GM12878 (cell line): ENCODE results near the gene SFI1. TPM values are rescaled to one million over a fixed set of nuclear protein-coding genes. Genes with fewer than 3 reads are reported as not detected.

ENCODE experiments used
- BCL11A ChIP-seq: IDR thresholded peaks from 2 replicates; pipeline ENCODE4 v1.6.1; 2011; ENCODE audit warnings: low read depth, low read length
- BCL3 ChIP-seq: IDR thresholded peaks from 2 replicates; pipeline ENCODE4 v1.6.1; 2011; ENCODE audit warnings: borderline replicate concordance, low read depth, mild to moderate bottlenecking, moderate library complexity, low read length; ENCODE audit not compliant: insufficient read depth, poor library complexity, severe bottlenecking
- CBX3 ChIP-seq: fragments of 200-600 bp; sonication (generic); IDR thresholded peaks from 2 replicates; pipeline ENCODE4 v1.6.1; 2016; ENCODE audit warnings: low read depth, borderline replicate concordance
- CHD4 ChIP-seq: fragments of 200-600 bp; sonication (generic); IDR thresholded peaks from 2 replicates; pipeline ENCODE4 v1.6.1; 2016; ENCODE audit warnings: mild to moderate bottlenecking
- DPF2 ChIP-seq: fragments of 450-650 bp; IDR thresholded peaks from 2 replicates; pipeline ENCODE4 v1.6.1; 2017; ENCODE audit warnings: mild to moderate bottlenecking
- EGR1 ChIP-seq, 2 experiments: IDR thresholded peaks; 1 replicate in 1 of 2; 2 replicates in 1 of 2; pipeline ENCODE4 v1.6.1; 2011 to 2012; ENCODE audit warnings: low read depth in 2 of 2, low read length in 2 of 2, borderline replicate concordance in 1 of 2, mild to moderate bottlenecking in 1 of 2, moderate library complexity in 1 of 2
- ETV6 ChIP-seq, 2 experiments: fragments of 450-650 bp in 1 of 2; IDR thresholded peaks in 1 of 2; conservative IDR thresholded peaks in 1 of 2; 2 replicates each; pipeline ENCODE4 v1.6.1; 2014; ENCODE audit warnings: antibody characterized with exemption in 1 of 2, borderline replicate concordance in 1 of 2, low read depth in 1 of 2, mild to moderate bottlenecking in 1 of 2, moderate library complexity in 1 of 2
- HDAC2 ChIP-seq: fragments of 200-600 bp; sonication (generic); IDR thresholded peaks from 2 replicates; pipeline ENCODE4 v1.6.1; 2017
- IKZF2 ChIP-seq, 2 experiments: fragments of 450-650 bp; IDR thresholded peaks; 2 replicates each; pipeline ENCODE4 v1.6.1; 2017; ENCODE audit warnings: mild to moderate bottlenecking in 2 of 2, moderate library complexity in 2 of 2
- MAX ChIP-seq: IDR thresholded peaks from 2 replicates; pipeline ENCODE4 v1.6.1; 2012; ENCODE audit warnings: low read depth, low read length, improper control_type of control experiment
- MTA2 ChIP-seq: fragments of 450-650 bp; IDR thresholded peaks from 2 replicates; pipeline ENCODE4 v1.6.1; 2016; ENCODE audit warnings: low read depth, mild to moderate bottlenecking, moderate library complexity
- MXI1 ChIP-seq: fragments of 150-350 bp; IDR thresholded peaks from 2 replicates; pipeline ENCODE4 v1.6.1; 2011; ENCODE audit warnings: low read depth, mild to moderate bottlenecking, inconsistent platforms, low read length, improper control_type of control experiment
- NR2C1 ChIP-seq: fragments of 450-650 bp; IDR thresholded peaks from 2 replicates; pipeline ENCODE4 v1.6.1; 2017; ENCODE audit warnings: antibody characterized with exemption, mild to moderate bottlenecking, moderate library complexity
- NR2C2 ChIP-seq: IDR thresholded peaks from 2 replicates; pipeline ENCODE4 v1.6.1; 2011; ENCODE audit warnings: borderline replicate concordance, low read depth; ENCODE audit not compliant: control insufficient read depth, insufficient read length
- POLR2A ChIP-seq: IDR thresholded peaks from 2 replicates; pipeline ENCODE4 v1.6.1; 2011; ENCODE audit warnings: low read depth, mild to moderate bottlenecking, low read length
- POLR2AphosphoS5 ChIP-seq: IDR thresholded peaks from 2 replicates; pipeline ENCODE4 v1.6.1; 2011; ENCODE audit warnings: mild to moderate bottlenecking, low read length, inconsistent platforms
- POU2F2 ChIP-seq: IDR thresholded peaks from 3 replicates; pipeline ENCODE4 v1.6.1; 2011; ENCODE audit warnings: low read depth, mild to moderate bottlenecking, low read length, borderline replicate concordance
- RBBP5 ChIP-seq: fragments of 200-600 bp; sonication (generic); conservative IDR thresholded peaks from 2 replicates; pipeline ENCODE4 v1.6.1; 2016
- RFX5 ChIP-seq: IDR thresholded peaks from 2 replicates; pipeline ENCODE4 v1.6.1; 2011; ENCODE audit warnings: low read depth, low read length, improper control_type of control experiment
- RUNX3 ChIP-seq: IDR thresholded peaks from 2 replicates; pipeline ENCODE4 v1.6.1; 2012; ENCODE audit warnings: low read length, inconsistent platforms
- SIX5 ChIP-seq: IDR thresholded peaks from 2 replicates; pipeline ENCODE4 v1.6.1; 2011; ENCODE audit warnings: mild to moderate bottlenecking, low read depth, low read length, moderate library complexity; ENCODE audit not compliant: severe bottlenecking
- SUZ12 ChIP-seq: fragments of 200-600 bp; sonication (generic); IDR thresholded peaks from one replicate; pipeline ENCODE4 v1.6.1; 2018; ENCODE audit warnings: antibody characterized with exemption, mild to moderate bottlenecking; ENCODE audit not compliant: unreplicated experiment
- ZBTB33 ChIP-seq: fragments of 450-650 bp; IDR thresholded peaks from 2 replicates; pipeline ENCODE4 v1.6.1; 2017; ENCODE audit warnings: mild to moderate bottlenecking
- ZBTB40 ChIP-seq: fragments of 450-650 bp; IDR thresholded peaks from 2 replicates; pipeline ENCODE4 v1.6.1; 2016; ENCODE audit warnings: mild to moderate bottlenecking, moderate library complexity, borderline replicate concordance
- ZNF217 ChIP-seq: fragments of 450-650 bp; IDR thresholded peaks from 2 replicates; pipeline ENCODE4 v1.6.1; 2017; ENCODE audit warnings: antibody characterized with exemption, mild to moderate bottlenecking
- ZNF622 ChIP-seq: fragments of 450-650 bp; IDR thresholded peaks from 2 replicates; pipeline ENCODE4 v1.6.1; 2017; ENCODE audit warnings: mild to moderate bottlenecking, inconsistent platforms
- ZZZ3 ChIP-seq: IDR thresholded peaks from 2 replicates; pipeline ENCODE4 v1.6.1; 2011; ENCODE audit warnings: low read depth; ENCODE audit not compliant: control insufficient read depth, insufficient read length
- polyA plus RNA-seq, 11 experiments: library from polyadenylated mRNA; depleted of rRNA in 4 of 11; unstranded in 6 of 11; stranded (reverse) in 5 of 11; fragments of >200 nt; fragmentation: Nextera tagmentation in 4 of 11; fragmentation: Illumina TruSeq in 1 of 11; extraction: Ambion mirVana in 4 of 11; extraction: Trizol in 1 of 11; gene quantifications; 1 replicate in 1 of 11; 2 replicates in 10 of 11; pipeline versions ENCODE4 v1.2.1 to v1.2.3, GENCODE V29; 2011 to 2016; ENCODE audit warnings: inconsistent platforms in 2 of 11, missing spikeins in 2 of 11, low read depth in 1 of 11
- total RNA-seq, 4 experiments: library from RNA; depleted of rRNA in 3 of 4; stranded (reverse); fragments of >200 nt in 3 of 4; fragmentation: Illumina TruSeq in 1 of 4; extraction: Trizol in 1 of 4; gene quantifications; 2 replicates each; pipeline versions ENCODE4 v1.2.1 to v1.2.3, GENCODE V29; 2013 to 2021

The SFI1 gene
- total and polyA plus RNA-seq, 10 of the 15 experiments (the other 5 are each of a cell fraction or from before 2014, with no cell fraction given): 6.3 to 70.1 (median 30.4) TPM

- no peak for TF ChIP-seq ZBTB40
- no peak for TF ChIP-seq DPF2
- TF ChIP-seq EGR1 (IDR thresholded peaks at IDR 0.05; ENCODE audit: borderline replicate concordance in 1 of 2, low read depth in 2 of 2, low read length in 2 of 2): no peak
- TF ChIP-seq MAX: no peak
- TF ChIP-seq BCL3: no peak
- TF ChIP-seq HDAC2: no peak
- TF ChIP-seq SUZ12: no peak
- no peak for TF ChIP-seq SIX5
- no peak for TF ChIP-seq NR2C1
- 0 out of 2 replicates have a peak, but pooled peaks have one; percentile 4 for TF ChIP-seq ZNF217
- no peak for TF ChIP-seq CHD4
- TF ChIP-seq ETV6 (conservative IDR thresholded peaks at IDR 0.05 in 1 of 2, IDR thresholded peaks at IDR 0.05 in 1 of 2; ENCODE audit: borderline replicate concordance in 1 of 2, low read depth in 1 of 2): peak in 1 of 2 experiments; percentile 33; a peak in 1 of 4 replicates
- no peak for TF ChIP-seq BCL11A
- no peak; the same call in 1 of the 2 replicates for TF ChIP-seq RUNX3
- no peak for TF ChIP-seq POLR2A
- TF ChIP-seq ZBTB33: no peak
- no peak for TF ChIP-seq ZNF622
- TF ChIP-seq MXI1: no peak
- no peak for TF ChIP-seq RBBP5
- peak; percentile 86 for TF ChIP-seq MTA2
- TF ChIP-seq NR2C2: no peak
- TF ChIP-seq POLR2AphosphoS5: no peak
- TF ChIP-seq POU2F2: no peak
- TF ChIP-seq CBX3: no peak
- TF ChIP-seq IKZF2 (IDR thresholded peaks at IDR 0.05): peak; percentile 80 to 87
- no peak for TF ChIP-seq ZZZ3
- no peak for TF ChIP-seq RFX5
Observed at GRCh38 chr22:31651664-31652063, 155.3 kb downstream of the SFI1 start (continued).
